H9 (cell line): ENCODE measurements around the gene GRAP2. TPM values are rescaled to one million over a fixed set of nuclear protein-coding genes. Genes with fewer than 3 reads are reported as not detected.
"Not testable (repeated sequence)": the region's sequence is repeated elsewhere in the genome, so short reads cannot be mapped to it uniquely, and the experiment has no call there.

Source experiments
- DNase-seq: peaks from one replicate; pipeline ENCODE4 v3.0.0-alpha.2; 2017
- H2AFZ ChIP-seq: one replicate; pipeline ENCODE4 v1.6.1; 2013; ENCODE audit warnings: mild to moderate bottlenecking, low read length, control low read depth, moderate library complexity
- H2AK5ac ChIP-seq: 2 replicates; pipeline ENCODE4 v1.6.1; 2013; ENCODE audit warnings: low read length, control low read depth, mixed read lengths; ENCODE audit not compliant: insufficient read length
- H2BK120ac ChIP-seq: one replicate; pipeline ENCODE4 v1.6.1; 2013; ENCODE audit warnings: low read depth, mild to moderate bottlenecking, low read length, control low read depth, inconsistent platforms; ENCODE audit not compliant: poor library complexity, severe bottlenecking
- H2BK12ac ChIP-seq: 2 replicates; pipeline ENCODE4 v1.6.1; 2013; ENCODE audit warnings: low read length, control low read depth, mixed read lengths, low read depth; ENCODE audit not compliant: insufficient read length
- H2BK15ac ChIP-seq: 2 replicates; pipeline ENCODE4 v1.6.1; 2013; ENCODE audit warnings: low read depth, low read length, control low read depth
- H2BK20ac ChIP-seq: one replicate; pipeline ENCODE4 v1.6.1; 2013; ENCODE audit warnings: low read depth, mild to moderate bottlenecking, low read length, control low read depth, inconsistent platforms; ENCODE audit not compliant: poor library complexity, severe bottlenecking
- H2BK5ac ChIP-seq: 2 replicates; pipeline ENCODE4 v1.6.1; 2013; ENCODE audit warnings: low read length, control low read depth, mixed read lengths; ENCODE audit not compliant: insufficient read length
- H3K14ac ChIP-seq: 2 replicates; pipeline ENCODE4 v1.6.1; 2013; ENCODE audit warnings: low read length, control low read depth; ENCODE audit not compliant: insufficient read depth
- H3K18ac ChIP-seq: 2 replicates; pipeline ENCODE4 v1.6.1; 2013; ENCODE audit warnings: low read depth, mild to moderate bottlenecking, mixed read lengths, low read length, control low read depth; ENCODE audit not compliant: insufficient read length
- H3K23ac ChIP-seq: 2 replicates; pipeline ENCODE4 v1.6.1; 2013; ENCODE audit warnings: low read length, control low read depth, mixed read lengths, low read depth; ENCODE audit not compliant: insufficient read length
- H3K23me2 ChIP-seq: 2 replicates; pipeline ENCODE4 v1.6.1; 2013; ENCODE audit warnings: low read depth, mild to moderate bottlenecking, mixed read lengths, low read length, control low read depth; ENCODE audit not compliant: insufficient read length, poor library complexity, severe bottlenecking
- H3K27ac ChIP-seq: 2 replicates; pipeline ENCODE4 v1.5.1; 2013; ENCODE audit warnings: low read length, control low read depth, mixed read lengths, low read depth; ENCODE audit not compliant: insufficient read length
- H3K27me3 ChIP-seq: 2 replicates; pipeline ENCODE4 v1.6.1; 2013; ENCODE audit warnings: low read length, control low read depth, inconsistent platforms; ENCODE audit not compliant: insufficient read depth
- H3K4ac ChIP-seq: 2 replicates; pipeline ENCODE4 v1.6.1; 2013; ENCODE audit warnings: low read depth, mild to moderate bottlenecking, control low read depth, inconsistent platforms, low read length, moderate library complexity
- H3K4me1 ChIP-seq: 2 replicates; pipeline ENCODE4 v1.6.1; 2013; ENCODE audit warnings: low read length, control low read depth, inconsistent platforms; ENCODE audit not compliant: insufficient read depth
- H3K4me2 ChIP-seq: 2 replicates; pipeline ENCODE4 v1.6.1; 2013; ENCODE audit warnings: low read length, control low read depth, mixed read lengths; ENCODE audit not compliant: insufficient read length, insufficient read depth
- H3K56ac ChIP-seq: 2 replicates; pipeline ENCODE4 v1.6.1; 2013; ENCODE audit warnings: low read depth, mild to moderate bottlenecking, mixed read lengths, low read length, control low read depth; ENCODE audit not compliant: insufficient read length
- H3K79me1 ChIP-seq: 2 replicates; pipeline ENCODE4 v1.6.1; 2013; ENCODE audit warnings: low read depth, mild to moderate bottlenecking, moderate library complexity, low read length, control low read depth, inconsistent platforms; ENCODE audit not compliant: insufficient read depth, poor library complexity, severe bottlenecking
- H3K79me2 ChIP-seq: 2 replicates; pipeline ENCODE4 v1.6.1; 2013; ENCODE audit warnings: low read length, control low read depth, inconsistent platforms; ENCODE audit not compliant: insufficient read depth
- H3K9ac ChIP-seq: 2 replicates; pipeline ENCODE4 v1.6.1; 2013; ENCODE audit warnings: low read length, control low read depth, mixed read lengths; ENCODE audit not compliant: insufficient read length; ENCODE audit errors: extremely low read depth
- H3K9me3 ChIP-seq: one replicate; pipeline ENCODE4 v1.6.1; 2013; ENCODE audit warnings: low read depth, low read length, inconsistent platforms; ENCODE audit not compliant: control insufficient read depth
- H3T11ph ChIP-seq: one replicate; pipeline ENCODE4 v1.6.1; 2013; ENCODE audit warnings: mild to moderate bottlenecking, low read length, control low read depth, inconsistent platforms
- H4K20me1 ChIP-seq: one replicate; pipeline ENCODE4 v1.6.1; 2013; ENCODE audit not compliant: control insufficient read depth, insufficient read length, insufficient read depth
- H4K5ac ChIP-seq: 2 replicates; pipeline ENCODE4 v1.6.1; 2013; ENCODE audit warnings: low read depth, mild to moderate bottlenecking, mixed read lengths, low read length, control low read depth; ENCODE audit not compliant: insufficient read length
- H4K8ac ChIP-seq: replicated peaks from 2 replicates; pipeline ENCODE4 v1.6.1; 2013; ENCODE audit warnings: low read length, control low read depth, mixed read lengths, low read depth; ENCODE audit not compliant: insufficient read length
- H4K91ac ChIP-seq: 2 replicates; pipeline ENCODE4 v1.6.1; 2013; ENCODE audit warnings: low read depth, mild to moderate bottlenecking, moderate library complexity, mixed read lengths, low read length, control low read depth; ENCODE audit not compliant: insufficient read length
- H3K27ac Mint-ChIP-seq, 3 experiments: 2 replicates in 2 of 3; 3 replicates in 1 of 3; pipeline ENCODE4 v1.8.0; 2020 to 2021; ENCODE audit warnings: mixed read lengths in 3 of 3, mild to moderate bottlenecking in 1 of 3, moderate library complexity in 1 of 3
- H3K27me3 Mint-ChIP-seq: 2 replicates; pipeline ENCODE4 v1.8.0; 2021; ENCODE audit warnings: low read depth, mild to moderate bottlenecking, moderate library complexity, mixed read lengths
- H3K36me3 Mint-ChIP-seq, 3 experiments: 2 replicates in 2 of 3; 3 replicates in 1 of 3; pipeline ENCODE4 v1.8.0; 2020 to 2021; ENCODE audit warnings: low read depth in 3 of 3, mixed read lengths in 3 of 3; ENCODE audit not compliant: insufficient read depth in 1 of 3
- H3K4me1 Mint-ChIP-seq, 2 experiments: 2 replicates each; pipeline ENCODE4 v1.8.0; 2020; ENCODE audit warnings: mixed read lengths in 2 of 2
- H3K4me3 Mint-ChIP-seq, 2 experiments: 2 replicates in 1 of 2; 3 replicates in 1 of 2; pipeline ENCODE4 v1.8.0; 2020 to 2021; ENCODE audit warnings: mild to moderate bottlenecking in 2 of 2, mixed read lengths in 2 of 2, moderate library complexity in 1 of 2
- H3K9me3 Mint-ChIP-seq, 2 experiments: 2 replicates in 1 of 2; 3 replicates in 1 of 2; pipeline ENCODE4 v1.8.0; 2020; ENCODE audit warnings: mild to moderate bottlenecking in 2 of 2, mixed read lengths in 2 of 2, moderate library complexity in 1 of 2
- WGBS: extraction: QIAGEN DNeasy Blood & Tissue Kit; methylation state at CpG from one replicate; pipeline ENCODE4 v1.1.7; 2013; ENCODE audit warnings: missing lambda C conversion rate, low lambda C conversion rate, mixed read lengths; ENCODE audit not compliant: insufficient read length; ENCODE audit errors: extremely low coverage; 5-methylcytosine and 5-hydroxymethylcytosine counted together
- total RNA-seq: library from RNA; stranded (reverse); gene quantifications from 2 replicates; pipeline ENCODE4 v1.2.1, GENCODE V29; 2021
- TF ChIP-seq, protein P1 (sequence below): fragments of 200-600 bp; sonication (generic); conservative IDR thresholded peaks from 3 replicates; pipeline ENCODE4 v1.8.0; 2021; ENCODE audit warnings: antibody characterized with exemption, mild to moderate bottlenecking

GRAP2 gene
- total RNA-seq, 1 experiment from 2014 or later: not detected

DNA sequence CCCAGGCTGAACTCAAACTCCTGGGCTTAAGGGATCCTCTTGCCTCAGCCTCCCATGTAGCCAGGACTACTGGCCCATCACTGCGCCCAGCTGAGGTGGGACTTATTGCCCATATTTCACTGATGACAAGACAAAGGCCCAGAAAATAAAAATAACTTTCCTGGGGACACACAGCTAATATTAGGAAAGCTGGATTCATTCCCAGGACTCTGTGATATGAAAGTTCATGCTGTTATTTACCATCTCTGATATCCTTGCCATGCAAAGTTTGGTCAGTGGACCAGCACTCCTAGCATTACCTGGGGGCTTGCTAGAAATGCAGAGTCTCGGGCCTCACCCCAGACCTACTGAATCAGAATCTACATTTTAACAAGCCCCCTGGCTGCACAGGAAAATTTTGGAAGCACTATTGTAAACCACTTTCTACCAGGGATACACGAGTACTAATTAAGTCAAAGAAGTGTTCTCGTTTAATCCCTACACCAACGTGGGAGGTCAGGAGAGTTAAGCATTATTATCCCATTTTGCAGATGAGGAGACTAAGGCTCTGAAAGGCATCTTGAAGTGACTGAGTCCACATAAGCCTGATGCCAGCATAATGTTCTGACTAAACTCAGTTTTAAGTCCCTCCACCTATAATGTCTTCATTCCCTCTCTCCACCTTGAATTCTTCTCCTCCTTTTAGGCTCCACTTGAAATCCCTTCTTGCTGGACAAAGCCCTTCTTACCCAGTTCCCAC, 91.4 kb downstream of the GRAP2 start:
- H3K9ac ChIP-seq: no peak overlapping the region
- Mint-ChIP-seq H3K9me3 (no peaks in the 10 kb centered on the region), H3K36me3 (no peaks in the 10 kb centered on the region), H3K27ac (no peak overlapping the region), H3K4me3 (no peak overlapping the region; a peak in 1 of 5 replicates), H3K27me3 (peaks cover 66% of the 10 kb centered on the region), H3K4me1 (peaks cover 26 to 34% of the 10 kb centered on the region in 2 experiments)
- TF ChIP-seq, protein P1, sequence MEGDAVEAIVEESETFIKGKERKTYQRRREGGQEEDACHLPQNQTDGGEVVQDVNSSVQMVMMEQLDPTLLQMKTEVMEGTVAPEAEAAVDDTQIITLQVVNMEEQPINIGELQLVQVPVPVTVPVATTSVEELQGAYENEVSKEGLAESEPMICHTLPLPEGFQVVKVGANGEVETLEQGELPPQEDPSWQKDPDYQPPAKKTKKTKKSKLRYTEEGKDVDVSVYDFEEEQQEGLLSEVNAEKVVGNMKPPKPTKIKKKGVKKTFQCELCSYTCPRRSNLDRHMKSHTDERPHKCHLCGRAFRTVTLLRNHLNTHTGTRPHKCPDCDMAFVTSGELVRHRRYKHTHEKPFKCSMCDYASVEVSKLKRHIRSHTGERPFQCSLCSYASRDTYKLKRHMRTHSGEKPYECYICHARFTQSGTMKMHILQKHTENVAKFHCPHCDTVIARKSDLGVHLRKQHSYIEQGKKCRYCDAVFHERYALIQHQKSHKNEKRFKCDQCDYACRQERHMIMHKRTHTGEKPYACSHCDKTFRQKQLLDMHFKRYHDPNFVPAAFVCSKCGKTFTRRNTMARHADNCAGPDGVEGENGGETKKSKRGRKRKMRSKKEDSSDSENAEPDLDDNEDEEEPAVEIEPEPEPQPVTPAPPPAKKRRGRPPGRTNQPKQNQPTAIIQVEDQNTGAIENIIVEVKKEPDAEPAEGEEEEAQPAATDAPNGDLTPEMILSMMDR: no peak
- DNase-seq: no peak
- no peak overlapping the region for H2AFZ ChIP-seq
- H3K14ac ChIP-seq: no peak overlapping the region
- no peaks in the 10 kb centered on the region for H3K27me3 ChIP-seq
- H3K18ac ChIP-seq: no peak overlapping the region
- H3K79me2 ChIP-seq: no peaks in the 10 kb centered on the region; the same call in 1 of the 2 replicates
- H4K91ac ChIP-seq: no peak overlapping the region
- no peaks in the 10 kb centered on the region for H4K20me1 ChIP-seq
- no peak overlapping the region for H2BK5ac ChIP-seq
- no peak overlapping the region for H2BK120ac ChIP-seq
- no peaks in the 10 kb centered on the region for H3K79me1 ChIP-seq
- H3K23me2 ChIP-seq: peaks cover 11% of the 10 kb centered on the region
- H2BK12ac ChIP-seq: no peak overlapping the region
- H3K56ac ChIP-seq: no peak overlapping the region
- H3K27ac ChIP-seq: no peak overlapping the region
- peaks cover 11% of the 10 kb centered on the region; the same call in 1 of the 2 replicates for H3K4me1 ChIP-seq
- H3T11ph ChIP-seq: no peak overlapping the region
- H3K4ac ChIP-seq: no peak overlapping the region
- H3K9me3 ChIP-seq: no peaks in the 10 kb centered on the region
- no peak overlapping the region for H4K5ac ChIP-seq
- H2BK15ac ChIP-seq: no peak overlapping the region
- H4K8ac ChIP-seq: no peak overlapping the region
- no peak overlapping the region for H3K23ac ChIP-seq
- no peak overlapping the region for H3K4me2 ChIP-seq
- H2BK20ac ChIP-seq: no peak overlapping the region
- no peak overlapping the region for H2AK5ac ChIP-seq
- no CpG with 5 or more reads among the region's 5 CpGs for WGBS

DNA sequence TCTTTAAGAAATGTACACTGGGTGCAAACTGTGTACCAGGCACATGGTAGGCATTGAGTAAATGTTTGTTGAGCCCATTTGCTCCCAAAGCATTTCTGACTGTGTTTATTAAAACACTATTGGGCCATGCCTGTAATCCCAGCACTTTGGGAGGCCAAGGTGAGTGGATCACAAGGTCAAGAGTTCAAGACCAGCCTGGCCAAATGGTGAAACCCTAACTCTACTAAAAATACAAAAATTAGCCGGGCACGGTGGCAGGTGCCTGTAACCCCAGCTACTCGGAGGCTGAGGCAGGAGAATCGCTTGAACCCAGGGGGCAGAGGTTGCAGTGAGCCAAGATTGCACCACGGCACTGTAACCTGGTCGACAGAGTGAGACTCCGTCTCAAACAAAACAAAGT, 92.0 kb downstream of the GRAP2 start:
- not testable (repeated sequence) for H3K4ac ChIP-seq, H2BK12ac ChIP-seq, H4K8ac ChIP-seq, H3K9me3 ChIP-seq, H4K5ac ChIP-seq, H3K36me3 Mint-ChIP-seq, H3K4me3 Mint-ChIP-seq, H2BK15ac ChIP-seq, H2BK20ac ChIP-seq, H3K9me3 Mint-ChIP-seq, H3K9ac ChIP-seq, H3K79me1 ChIP-seq, H2BK120ac ChIP-seq, H3K27ac Mint-ChIP-seq, H3K23ac ChIP-seq, H2BK5ac ChIP-seq, DNase-seq, H3T11ph ChIP-seq, H3K79me2 ChIP-seq, H2AK5ac ChIP-seq, H3K56ac ChIP-seq, H3K27me3 ChIP-seq, H2AFZ ChIP-seq, H3K4me2 ChIP-seq, H3K18ac ChIP-seq, H4K91ac ChIP-seq, H4K20me1 ChIP-seq, H3K14ac ChIP-seq, H3K27ac ChIP-seq
- peaks cover 13% of the 10 kb centered on the region; the same call in 1 of the 2 replicates for H3K4me1 ChIP-seq
- H3K23me2 ChIP-seq: peaks cover 11% of the 10 kb centered on the region
- Mint-ChIP-seq H3K27me3 (peaks cover 61% of the 10 kb centered on the region), H3K4me1 (peaks cover 32 to 41% of the 10 kb centered on the region in 2 experiments)
- WGBS: no CpG with 5 or more reads among the region's 7 CpGs
